HG02943 (cell line): ENCODE results near the gene FXYD5.
"Not testable (repeated sequence)": the region's sequence is repeated elsewhere in the genome, so short reads cannot be mapped to it uniquely, and the experiment has no call there.

Experiments
- ATAC-seq: cut with Tn5 transposase; IDR thresholded peaks from one replicate; pipeline ENCODE4 v1.9.1; 2021; ENCODE audit warnings: mild to moderate bottlenecking, low read depth, moderate library complexity; ENCODE audit not compliant: unreplicated experiment

Gene FXYD5

DNA sequence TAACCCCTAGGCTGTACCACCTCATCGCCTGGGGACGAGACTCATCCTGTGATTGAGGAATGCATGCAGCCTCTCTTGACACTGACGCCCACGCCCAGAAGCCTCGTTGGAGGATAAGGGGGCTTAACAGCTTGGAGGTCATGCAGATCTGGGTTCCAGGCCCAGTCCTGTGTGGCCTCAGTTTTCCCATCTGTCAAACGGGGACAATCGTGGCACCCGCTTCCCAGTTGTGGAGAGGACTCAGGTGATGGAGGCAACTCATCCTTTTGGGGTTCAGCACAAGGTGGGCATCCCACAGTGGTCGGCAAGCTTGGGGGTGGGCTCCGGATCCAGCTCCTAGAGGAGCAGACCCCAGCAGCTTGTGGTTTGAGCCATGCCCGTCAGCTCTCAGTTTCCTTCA lies 18.3 kb upstream of the FXYD5 start:
- ATAC-seq = no peak

DNA sequence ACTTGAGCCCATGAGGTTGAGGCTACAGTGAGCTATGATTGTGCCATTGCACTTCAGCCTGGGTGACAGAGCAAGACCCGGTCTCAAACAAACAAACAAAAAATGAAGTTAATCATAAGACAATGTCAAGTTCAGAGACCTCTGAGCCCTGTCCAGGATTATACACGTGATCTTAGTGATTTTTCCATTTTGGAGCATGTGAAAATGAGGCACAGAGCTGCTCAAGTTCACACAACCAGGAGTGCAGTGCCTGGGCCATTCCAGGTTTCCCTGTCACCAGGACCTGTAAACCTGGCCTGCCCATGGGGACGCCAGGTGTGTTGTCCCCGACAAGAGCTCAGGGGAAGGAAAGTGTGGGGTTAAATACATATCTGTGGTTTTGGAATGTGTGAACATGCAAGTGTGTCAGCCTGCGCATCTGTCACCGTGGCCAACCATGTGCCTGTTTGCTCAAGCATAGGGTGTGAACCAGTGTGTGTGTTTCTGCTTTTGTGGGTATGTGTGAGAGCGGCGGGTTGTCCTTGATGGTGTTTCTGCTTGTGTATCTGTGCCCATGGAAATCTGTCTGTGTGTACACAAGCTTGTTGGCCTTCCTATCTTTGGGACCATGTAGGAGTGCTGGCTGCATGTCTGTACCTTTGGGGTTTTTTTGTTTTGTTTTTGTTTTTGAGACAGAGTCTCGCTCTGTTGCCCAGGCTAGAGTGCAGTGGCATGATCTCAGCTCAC lies 17.4 kb upstream of the FXYD5 start:
- no peak for ATAC-seq

DNA sequence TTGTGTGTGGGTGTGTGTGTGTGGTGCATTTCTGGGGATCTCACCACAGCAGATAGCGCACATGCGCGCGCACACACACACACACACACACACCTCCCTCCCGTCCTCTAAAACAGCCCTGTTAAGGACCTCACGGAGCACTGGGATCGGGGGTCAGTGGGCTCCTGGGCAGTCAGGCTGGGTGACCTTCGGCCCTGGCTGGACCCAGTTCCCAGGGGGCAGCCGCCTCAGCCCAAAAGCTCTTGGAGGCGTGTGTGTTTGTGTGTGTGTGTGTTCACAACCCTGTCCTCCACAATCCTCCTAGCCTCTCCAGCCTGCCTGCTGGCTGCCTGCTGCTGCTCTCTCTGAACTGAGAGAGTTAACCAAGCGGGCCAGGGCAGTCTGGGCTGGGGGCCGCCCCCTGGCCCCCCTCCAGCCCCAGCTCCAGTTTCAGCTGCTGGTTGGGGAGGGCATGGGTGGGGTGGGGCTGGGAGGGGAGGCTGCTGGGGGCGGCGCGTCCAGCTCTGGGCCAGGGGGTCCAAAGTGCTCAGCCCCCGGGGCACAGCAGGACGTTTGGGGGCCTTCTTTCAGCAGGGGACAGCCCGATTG lies 16.1 kb upstream of the FXYD5 start, which contains the start of gene FXYD1:
FXYD1 (plus strand) TSS at position 520 of the 588 bp plus-strand sequence. CDS start 1,256 bp downstream, outside the sequence.
- no peak for ATAC-seq

DNA sequence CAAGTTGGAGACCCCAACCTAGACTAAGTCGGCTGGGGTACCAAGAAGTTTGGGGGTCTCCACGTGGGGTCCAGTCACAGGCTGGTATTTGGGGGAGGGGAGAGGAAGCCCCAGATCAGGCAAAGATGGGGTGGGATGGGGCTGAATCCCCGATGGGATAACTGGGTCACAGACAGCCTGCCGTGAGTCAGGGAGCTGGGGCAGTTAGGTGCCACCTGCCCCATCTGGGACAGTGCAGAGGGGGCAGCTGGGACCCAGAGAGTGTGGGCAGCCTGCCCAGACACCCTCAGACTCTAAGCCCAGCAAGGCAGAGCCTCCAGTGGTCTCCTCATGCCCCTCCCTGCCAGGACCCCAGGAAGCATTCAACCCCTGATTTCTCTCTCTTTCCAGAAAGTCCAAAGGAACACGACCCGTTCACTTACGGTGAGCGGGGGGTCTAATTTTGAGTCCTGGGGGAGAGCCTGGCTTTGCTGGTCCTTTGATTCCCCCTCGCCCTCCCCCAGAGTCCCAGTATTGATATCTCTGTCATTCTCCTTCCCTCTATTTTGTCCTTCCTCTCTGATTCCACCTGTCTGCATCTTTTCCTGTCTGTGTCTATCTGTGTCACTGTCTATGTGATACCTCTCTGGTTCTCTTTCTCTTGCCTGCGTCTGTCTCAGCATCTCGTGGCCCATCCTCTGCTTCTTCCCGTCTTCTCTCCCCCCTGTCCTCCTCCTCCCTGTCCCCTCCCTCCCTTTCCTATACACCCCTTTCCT lies 14.2 kb upstream of the FXYD5 start:
- ATAC-seq = no peak

DNA sequence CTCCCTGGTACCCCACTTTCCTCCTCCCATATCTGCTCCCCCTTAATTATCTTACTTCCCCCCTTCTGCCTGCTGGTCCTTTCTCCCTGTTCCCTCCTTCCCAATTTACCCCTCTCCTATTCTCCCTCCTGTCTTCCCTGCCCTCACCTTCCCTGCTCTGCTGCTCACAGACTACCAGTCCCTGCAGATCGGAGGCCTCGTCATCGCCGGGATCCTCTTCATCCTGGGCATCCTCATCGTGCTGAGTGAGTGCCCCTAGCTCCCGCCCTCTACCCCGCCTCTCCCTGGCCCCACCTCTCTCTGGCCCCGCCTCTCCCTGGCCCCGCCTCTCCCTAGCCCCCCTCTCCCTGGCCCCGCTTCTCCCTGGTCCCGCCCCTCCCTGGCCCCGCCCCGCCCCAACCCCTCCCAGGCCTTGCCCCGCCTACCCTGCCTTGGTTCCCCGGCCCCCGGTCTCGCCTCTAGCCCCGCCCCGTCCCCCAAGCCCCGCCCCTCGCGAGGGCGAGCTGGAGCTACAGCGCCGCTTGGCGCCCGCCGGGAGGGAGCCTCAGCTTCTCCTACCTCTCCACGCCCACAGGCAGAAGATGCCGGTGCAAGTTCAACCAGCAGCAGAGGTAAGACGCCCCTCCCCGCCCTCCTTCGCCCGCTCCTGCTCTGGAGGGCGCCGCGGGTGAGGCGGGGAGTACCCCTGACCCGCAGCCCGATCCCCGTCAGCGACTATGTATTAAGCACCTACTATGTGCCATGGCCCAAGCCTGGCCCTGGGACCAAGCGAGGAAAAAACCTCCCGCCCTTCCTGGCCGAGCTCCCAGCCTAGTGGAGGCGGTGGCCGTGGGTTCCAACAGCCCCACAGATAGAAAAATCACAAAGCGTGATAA lies 13.3 kb upstream of the FXYD5 start:
- ATAC-seq = no peak

DNA sequence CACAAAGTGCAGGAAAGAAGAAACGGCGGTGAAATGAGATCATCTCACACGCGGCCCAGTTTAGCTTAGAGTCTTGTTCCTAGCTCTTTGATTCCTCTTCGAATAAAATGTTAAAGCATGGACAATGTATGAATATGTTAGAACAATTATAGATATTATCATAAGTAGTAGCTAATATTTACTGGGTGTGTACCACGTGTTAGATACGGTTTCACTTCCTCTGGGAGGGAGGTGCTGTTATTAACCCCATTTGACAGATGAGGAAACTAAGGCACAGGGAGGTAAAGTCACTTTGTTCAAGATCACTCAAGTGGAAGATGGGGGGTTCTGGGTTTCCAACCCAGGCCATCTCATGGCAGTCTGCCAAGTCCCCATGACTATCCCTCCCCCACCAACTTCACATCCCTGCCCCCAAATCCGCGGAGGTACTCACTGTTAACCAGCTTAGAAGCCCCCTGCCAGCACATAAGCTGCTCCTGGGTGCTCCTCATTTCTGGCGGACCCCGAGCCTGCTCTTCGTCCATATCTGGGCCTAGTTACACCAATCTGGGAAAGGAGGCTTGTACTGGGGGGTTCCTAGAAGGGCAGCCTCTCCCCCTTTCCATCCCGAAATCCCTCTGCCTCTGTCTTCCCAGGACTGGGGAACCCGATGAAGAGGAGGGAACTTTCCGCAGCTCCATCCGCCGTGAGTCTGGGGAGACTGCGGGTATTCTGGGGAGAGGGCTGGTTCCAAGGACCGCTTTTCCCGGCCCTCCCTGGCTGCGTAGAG lies 12.5 kb upstream of the FXYD5 start:
- no peak for ATAC-seq

DNA sequence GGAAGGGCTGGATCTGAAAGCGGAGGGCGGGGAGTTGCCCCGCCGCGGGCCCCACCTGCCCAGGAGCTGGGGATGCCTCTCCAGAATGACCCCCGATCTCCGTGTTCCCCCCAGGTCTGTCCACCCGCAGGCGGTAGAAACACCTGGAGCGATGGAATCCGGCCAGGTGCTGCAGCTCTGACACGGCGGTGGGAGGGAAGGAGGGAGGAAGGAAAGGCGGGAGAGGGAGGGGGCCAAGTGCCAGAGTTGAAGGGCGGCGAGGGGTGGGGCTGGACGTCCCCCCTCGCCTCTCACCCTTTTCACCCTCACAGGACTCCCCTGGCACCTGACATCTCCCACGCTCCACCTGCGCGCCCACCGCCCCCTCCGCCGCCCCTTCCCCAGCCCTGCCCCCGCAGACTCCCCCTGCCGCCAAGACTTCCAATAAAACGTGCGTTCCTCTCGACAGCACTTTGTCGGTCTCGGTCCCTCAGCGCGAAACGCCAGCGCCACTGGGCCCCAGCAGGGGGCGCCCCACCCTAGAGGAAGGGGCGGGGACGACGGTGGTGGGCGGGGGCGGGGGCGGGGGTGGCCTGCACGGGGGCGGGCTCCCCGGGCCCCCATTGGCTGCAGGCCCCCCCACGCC lies 11.8 kb upstream of the FXYD5 start:
- no peak for ATAC-seq

DNA sequence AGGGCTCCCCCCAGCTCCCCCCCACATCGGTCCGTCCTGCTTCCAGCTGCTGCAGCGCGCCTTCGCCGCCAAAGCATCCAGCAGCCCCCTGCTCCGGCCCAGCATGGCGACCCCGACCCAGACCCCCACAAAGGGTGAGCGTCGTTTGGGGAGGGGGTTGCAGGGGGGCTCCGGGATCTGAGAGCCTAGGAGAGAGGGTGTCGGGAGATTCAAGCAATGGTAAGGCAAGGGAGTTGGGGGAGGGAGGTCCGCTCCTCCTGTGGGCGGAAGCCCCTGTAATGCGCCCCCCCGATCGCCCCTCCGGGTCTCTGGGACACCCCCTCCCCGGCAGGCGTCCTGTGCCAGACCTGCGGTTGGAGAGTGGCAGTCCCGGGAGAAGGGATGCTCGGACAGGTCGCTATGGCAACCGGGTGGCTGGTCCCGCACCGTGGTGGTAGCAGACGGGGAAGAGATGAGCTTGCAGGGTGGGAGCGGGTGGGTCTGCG lies 11.3 kb upstream of the FXYD5 start, which contains the start of gene FXYD7:
FXYD7 (plus strand) TSS at position 25 of the 485 bp plus-strand sequence; CDS start at position 104, 79 bp downstream.
- no peak for ATAC-seq

DNA sequence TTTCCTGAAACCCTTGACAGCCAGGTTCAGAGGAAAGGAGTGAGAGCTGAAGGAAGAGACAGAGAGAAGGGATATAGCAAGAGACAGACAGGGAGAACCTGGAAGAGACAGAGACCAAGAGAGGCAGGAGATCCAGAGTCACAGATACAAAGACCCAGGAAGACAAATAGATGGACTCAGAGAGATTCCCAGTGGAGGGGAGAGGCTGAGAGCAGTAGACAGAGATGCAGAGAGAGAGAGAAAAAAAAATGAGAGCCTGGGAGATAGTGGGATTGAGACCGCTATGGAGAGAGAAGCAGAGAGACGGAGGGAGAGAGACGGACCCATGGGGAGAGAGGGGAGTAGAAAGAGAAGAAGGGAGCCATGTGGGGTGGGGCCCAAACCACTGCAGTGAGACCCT lies 10.7 kb upstream of the FXYD5 start:
- no peak for ATAC-seq

DNA sequence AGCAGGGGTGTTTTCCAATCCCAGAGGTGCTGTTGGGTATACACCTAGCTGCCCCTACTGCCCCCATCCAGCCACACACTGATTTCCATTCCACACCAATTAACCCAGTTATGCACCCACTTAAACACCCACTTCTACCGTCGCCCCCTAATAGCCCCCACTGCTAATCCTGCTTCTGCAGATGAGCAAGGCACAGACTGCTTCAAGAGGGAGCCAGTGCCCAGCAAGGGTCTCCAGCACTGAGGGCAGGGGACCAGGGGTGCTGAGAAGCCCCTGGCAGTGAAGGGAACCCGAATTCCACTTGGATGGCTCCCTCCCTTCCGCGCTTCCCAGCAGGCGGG lies 10.3 kb upstream of the FXYD5 start:
- no peak for ATAC-seq

DNA sequence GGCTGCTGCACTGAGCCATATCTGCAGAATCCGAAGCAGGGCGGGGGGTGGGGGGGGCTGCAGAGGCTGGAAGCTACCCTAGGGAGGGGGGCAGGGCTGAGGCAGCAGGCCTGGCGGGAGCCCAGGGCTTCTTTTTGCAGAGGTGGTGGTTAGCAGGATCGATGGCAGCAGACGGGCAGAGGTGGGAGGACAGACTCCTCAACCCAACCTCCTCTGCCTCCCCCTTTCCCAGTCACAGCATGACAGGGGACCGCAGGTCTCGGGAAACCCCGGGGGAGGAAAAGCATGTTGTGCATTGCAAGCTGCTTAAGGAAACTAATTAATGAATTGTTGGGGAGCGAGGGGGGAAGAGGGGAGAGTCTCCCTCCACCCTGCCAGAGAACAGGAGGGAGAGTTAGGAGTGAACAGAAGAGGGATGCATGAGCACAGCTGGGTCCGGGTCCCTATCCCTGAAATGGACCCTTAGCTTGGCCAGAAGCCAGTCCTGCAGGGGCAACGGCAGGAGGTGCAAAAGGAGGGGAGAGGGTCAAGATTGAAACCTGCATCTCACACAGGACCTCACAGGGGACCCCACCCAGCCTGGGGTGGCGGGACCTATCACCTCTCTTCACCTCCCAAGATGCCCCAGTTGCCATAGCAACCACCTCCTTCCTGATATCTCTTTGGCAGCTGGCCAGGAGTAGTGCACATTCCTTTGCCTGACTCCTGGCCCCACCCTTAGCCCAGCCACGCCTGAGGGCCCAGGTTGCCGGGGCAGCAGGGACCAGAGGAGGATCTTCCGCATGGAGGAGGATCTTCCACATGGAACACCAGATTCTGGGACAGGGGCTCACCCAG lies 9.7 kb upstream of the FXYD5 start:
- ATAC-seq = no peak

DNA sequence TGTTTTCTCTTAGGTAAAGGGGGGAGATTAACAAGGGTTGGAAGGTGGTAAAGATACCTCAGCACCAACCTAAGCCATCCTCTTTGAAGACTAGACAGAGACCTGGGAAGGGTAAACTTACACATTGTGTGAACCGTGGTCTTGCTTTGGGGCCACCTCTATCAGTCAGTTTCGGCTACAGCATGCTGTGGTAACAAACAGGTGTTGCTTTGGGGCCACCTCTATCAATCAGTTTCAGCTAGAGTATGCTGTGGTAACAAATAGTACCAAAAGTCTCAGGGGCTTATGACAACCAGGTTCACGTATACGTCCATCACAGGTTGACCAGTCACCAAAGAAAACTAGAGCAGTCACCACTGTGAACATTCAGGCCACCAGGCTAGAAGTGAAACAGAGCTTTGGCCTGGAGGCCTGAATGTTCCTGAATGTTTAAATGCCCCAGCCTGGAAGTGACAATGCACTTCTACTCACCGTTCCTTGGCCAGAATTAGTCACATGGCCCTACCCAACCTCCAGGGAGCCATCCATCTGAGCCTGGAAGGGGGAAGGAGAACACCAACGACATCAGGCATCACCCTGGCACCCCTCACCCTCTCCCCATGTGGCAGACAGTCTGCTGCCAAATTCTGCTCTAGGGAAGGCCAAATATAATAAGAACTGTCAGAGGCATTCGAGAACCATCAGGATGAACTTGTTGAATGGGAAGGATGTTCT lies 7.6 kb upstream of the FXYD5 start:
- no peak for ATAC-seq

DNA sequence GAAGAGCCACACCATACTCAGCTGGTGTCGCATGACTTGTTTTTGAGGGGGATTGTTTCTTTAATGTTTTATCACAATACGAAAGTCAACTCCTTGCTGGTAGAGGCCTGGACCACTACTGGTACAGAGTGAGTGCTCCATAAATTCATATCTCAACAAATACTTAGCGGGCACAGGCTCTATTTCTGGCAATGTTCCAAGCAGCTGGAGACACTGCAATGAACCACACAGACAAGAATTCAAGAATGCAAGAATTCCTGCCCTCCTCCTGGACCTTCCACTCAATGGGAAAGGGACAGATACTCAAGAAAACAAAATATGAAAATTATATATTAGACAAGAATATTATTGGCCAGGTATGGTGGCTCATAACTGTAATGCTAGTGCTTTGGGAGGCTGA lies 5.1 kb upstream of the FXYD5 start:
- no peak for ATAC-seq

DNA sequence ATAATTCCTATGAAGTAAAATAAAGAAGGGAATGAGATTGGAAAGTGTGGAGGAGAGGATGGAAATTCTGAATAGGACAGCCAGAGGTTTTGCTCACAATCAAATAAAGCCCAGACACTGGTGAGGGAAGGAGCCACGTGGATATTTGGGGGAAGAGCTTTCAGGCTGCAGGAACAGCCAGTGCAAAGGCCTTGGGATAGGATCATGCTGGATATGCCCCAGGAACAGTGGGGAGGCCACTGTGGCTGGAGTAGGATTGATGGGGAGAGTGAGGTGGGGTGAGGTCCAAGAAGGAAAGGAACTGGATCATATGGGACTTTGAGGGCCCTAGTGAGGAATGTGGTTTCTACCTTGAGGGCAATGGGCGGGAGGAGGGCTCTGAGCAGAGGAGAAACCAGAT lies 4.1 kb upstream of the FXYD5 start:
- no peak for ATAC-seq

DNA sequence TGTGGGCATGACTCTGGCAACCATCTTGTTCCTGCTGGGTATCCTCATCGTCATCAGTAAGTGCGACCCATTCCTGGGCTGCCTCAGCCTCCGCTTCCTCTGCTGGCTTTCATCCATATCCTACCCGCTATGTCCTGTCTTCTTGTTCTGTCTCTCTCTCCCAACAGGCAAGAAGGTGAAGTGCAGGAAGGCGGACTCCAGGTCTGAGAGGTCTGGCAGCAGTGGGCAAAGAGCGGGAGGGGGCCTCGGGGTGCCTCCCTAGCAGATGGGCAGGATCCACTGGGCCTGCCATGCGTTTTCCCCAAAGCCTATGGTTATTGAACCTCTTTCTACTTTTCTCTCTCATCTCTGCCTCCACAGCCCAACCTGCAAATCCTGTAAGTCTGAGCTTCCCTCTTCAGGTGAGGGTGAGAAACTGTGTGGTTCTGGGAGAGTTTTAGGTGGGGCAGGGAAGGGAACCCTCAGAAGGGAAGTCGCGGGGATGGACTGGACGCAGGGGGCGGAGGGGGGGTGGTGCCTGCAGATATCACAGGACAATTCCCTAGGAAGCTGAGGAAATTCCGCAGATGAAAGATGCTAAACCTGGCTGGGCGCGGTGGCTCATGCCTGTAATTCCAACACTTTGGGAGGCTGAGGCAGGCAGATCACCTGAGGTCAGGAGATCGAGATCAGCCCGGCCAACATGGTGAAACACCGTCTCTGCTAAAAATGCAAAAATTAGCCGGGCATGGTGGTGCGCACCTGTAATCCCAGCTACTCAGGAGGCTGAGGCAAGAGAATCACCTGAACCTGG lies 3.1 kb upstream of the FXYD5 start:
- no peak for ATAC-seq

DNA sequence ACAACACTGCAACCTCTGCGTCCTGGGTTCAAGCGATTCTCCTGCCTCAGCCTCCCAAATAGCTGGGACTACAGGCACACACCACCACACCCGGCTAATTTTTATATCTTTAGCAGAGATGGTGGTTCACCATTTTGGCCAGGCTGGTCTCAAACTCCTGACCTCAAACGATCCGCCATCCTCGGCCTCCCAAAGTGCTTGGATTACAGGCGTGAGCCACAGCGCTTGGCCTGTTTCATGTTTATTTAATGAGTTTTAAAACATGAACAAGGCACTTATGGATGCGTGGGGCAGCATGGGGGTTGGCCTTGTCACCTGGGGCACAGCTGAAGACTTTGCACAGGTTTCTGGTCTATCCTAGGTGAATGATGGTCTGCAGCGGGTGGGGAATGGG lies 1.4 kb upstream of the FXYD5 start:
- ATAC-seq = not testable (repeated sequence)
